Astrocyte of the spinal cord (primary cell): ENCODE data around the gene SORCS2.

Source experiments
- DNase-seq: peaks from one replicate; pipeline ENCODE4 v3.0.0; 2011; ENCODE audit warnings: low read depth, low spot score
- H3K4me3 ChIP-seq: 2 replicates; pipeline ENCODE4 v1.5.1; 2011; ENCODE audit warnings: low read depth, mild to moderate bottlenecking, low read length, moderate library complexity
- CTCF ChIP-seq: IDR thresholded peaks from 2 replicates; pipeline ENCODE4 v1.5.1; 2012; ENCODE audit warnings: low read depth, mild to moderate bottlenecking, low read length, inconsistent platforms
- in situ Hi-C: cut with HindIII; loops from 2 replicates; pipeline ENCODE4 v1.10.0; 2017; ENCODE audit warnings: low sequenced_read_pairs

Gene SORCS2

GRCh38 chr4:7526491-7526890, 334.2 kb downstream of the SORCS2 start:
- DNase-seq = no peak
- TF ChIP-seq CTCF = no peak
- no peak overlapping the region for H3K4me3 ChIP-seq
- in situ Hi-C loops = no loop called here

GRCh38 chr4:7526929-7527535, 334.7 kb downstream of the SORCS2 start:
- TF ChIP-seq CTCF = no peak
- DNase-seq = no peak
- H3K4me3 ChIP-seq = no peak overlapping the region
- in situ Hi-C loops = no loop called here

GRCh38 chr4:7529368-7530080, 337.2 kb downstream of the SORCS2 start:
- DNase-seq = no peak
- TF ChIP-seq CTCF = no peak
- no peak overlapping the region for H3K4me3 ChIP-seq
- in situ Hi-C loops = no loop called here

GRCh38 chr4:7530082-7530481, 337.7 kb downstream of the SORCS2 start:
- no peak for DNase-seq
- H3K4me3 ChIP-seq = no peak overlapping the region
- no peak for TF ChIP-seq CTCF
- in situ Hi-C loops = no loop called here

- in situ Hi-C loops = no loop called here
- H3K4me3 ChIP-seq = no peak overlapping the region
- TF ChIP-seq CTCF = no peak
- DNase-seq = no peak
Measured at GRCh38 chr4:7530932-7531639, 338.7 kb downstream of the SORCS2 start.

GRCh38 chr4:7531640-7531994, 339.3 kb downstream of the SORCS2 start:
- in situ Hi-C loops = no loop called here
- no peak for TF ChIP-seq CTCF
- no peak for DNase-seq
- no peak overlapping the region for H3K4me3 ChIP-seq
